Endothelial cell of umbilical vein (primary cell): ENCODE results near the gene APMAP. TPM values are rescaled to one million over a fixed set of nuclear protein-coding genes. Genes with fewer than 3 reads are reported as not detected.

ENCODE experiments used
- BruUV-seq: library from RNA; stranded (reverse); fragments of 400-500 nt; replicated peaks from 2 replicates; lab custom pipeline; 2021; lab: Mats Ljungman, UMichigan
- CTCF ChIA-PET: fragments of 300-600, 350-600 bp; sonication (Branson Sonifier 250); formaldehyde crosslinking; loops from one replicate; lab custom pipeline; 2021; ENCODE audit warnings: antibody characterized with exemption, inconsistent platforms; lab: Charles Lee
- POLR2A ChIA-PET: fragments of 300-600, 350-600 bp; sonication (Branson Sonifier 250); formaldehyde crosslinking; loops from one replicate; lab custom pipeline; 2021; ENCODE audit warnings: antibody characterized with exemption, inconsistent platforms; lab: Charles Lee
- DNase-seq: peaks from one replicate; pipeline ENCODE4 v3.0.0-alpha.2; 2011; ENCODE audit warnings: low read depth, low spot score
- FAIRE-seq: peaks from 2 replicates; lab custom pipeline; 2011; peaks lifted over from hg19 to GRCh38; lab: Jason Lieb, UNC
- H2AFZ ChIP-seq: 2 replicates; pipeline ENCODE4 v1.6.0; 2012; ENCODE audit warnings: low read depth, low read length, control low read depth, inconsistent platforms
- H3K27ac ChIP-seq: 2 replicates; pipeline ENCODE4 v1.5.1; 2011; ENCODE audit warnings: low read depth, mild to moderate bottlenecking, control low read depth, low read length, moderate library complexity; ENCODE audit not compliant: insufficient read depth
- H3K27me3 ChIP-seq, 2 experiments: 2 replicates each; pipeline versions ENCODE4 v1.6.0 to v1.6.1; 2011; ENCODE audit warnings: low read length in 2 of 2, mixed read lengths in 1 of 2; ENCODE audit not compliant: control insufficient read depth in 2 of 2, insufficient read depth in 2 of 2
- H3K36me3 ChIP-seq, 2 experiments: 2 replicates in 1 of 2; 3 replicates in 1 of 2; pipeline ENCODE4 v1.5.1; 2011; ENCODE audit warnings: low read length in 2 of 2, mild to moderate bottlenecking in 1 of 2, moderate library complexity in 1 of 2; ENCODE audit not compliant: control insufficient read depth in 2 of 2, insufficient read depth in 2 of 2; ENCODE audit errors: extremely low read depth in 1 of 2
- H3K4me1 ChIP-seq: 3 replicates; pipeline ENCODE4 v1.5.1; 2011; ENCODE audit warnings: mild to moderate bottlenecking, low read length; ENCODE audit not compliant: control insufficient read depth, insufficient read depth; ENCODE audit errors: extremely low read depth
- H3K4me2 ChIP-seq: 2 replicates; pipeline ENCODE4 v1.6.1; 2011; ENCODE audit warnings: low read length, control low read depth, mixed read lengths; ENCODE audit not compliant: insufficient read depth
- H3K4me3 ChIP-seq, 3 experiments: fragments of 200-600 bp in 1 of 3; sonication (generic), shearing (Covaris generic) in 1 of 3; replicated peaks in 1 of 3; 2 replicates each; pipeline ENCODE4 v1.5.1; 2011 to 2016; ENCODE audit warnings: control low read depth in 3 of 3, low read length in 3 of 3, mild to moderate bottlenecking in 2 of 3, inconsistent platforms in 1 of 3, low read depth in 1 of 3, moderate library complexity in 1 of 3; ENCODE audit not compliant: insufficient read depth in 1 of 3
- H3K79me2 ChIP-seq: 2 replicates; pipeline ENCODE4 v1.6.0; 2012; ENCODE audit warnings: low read length, inconsistent platforms; ENCODE audit not compliant: control insufficient read depth, insufficient read depth
- H3K9ac ChIP-seq: replicated peaks from 2 replicates; pipeline ENCODE3; 2011; ENCODE audit warnings: low read length, control low read depth; ENCODE audit not compliant: insufficient read depth; ENCODE audit errors: extremely low read depth
- H3K9me1 ChIP-seq: replicated peaks from 3 replicates; pipeline ENCODE4 v1.6.0; 2011; ENCODE audit warnings: mild to moderate bottlenecking, low read length; ENCODE audit not compliant: control insufficient read depth, insufficient read depth; ENCODE audit errors: extremely low read depth
- H3K9me3 ChIP-seq: replicated peaks from 2 replicates; pipeline ENCODE4 v1.5.1; 2012; ENCODE audit warnings: low read length, inconsistent platforms; ENCODE audit not compliant: control insufficient read depth, insufficient read depth
- H4K20me1 ChIP-seq: replicated peaks from 2 replicates; pipeline ENCODE3; 2011; ENCODE audit warnings: mild to moderate bottlenecking, low read length; ENCODE audit not compliant: control insufficient read depth, insufficient read depth; ENCODE audit errors: extremely low read depth
- EZH2 ChIP-seq: IDR thresholded peaks from 2 replicates; pipeline ENCODE4 v1.6.1; 2012; ENCODE audit warnings: borderline replicate concordance, low read depth, mild to moderate bottlenecking, moderate library complexity, low read length, inconsistent platforms; ENCODE audit not compliant: severe bottlenecking
- FOS ChIP-seq: IDR thresholded peaks from 2 replicates; pipeline ENCODE4 v1.6.1; 2011; ENCODE audit warnings: mild to moderate bottlenecking, low read length, moderate library complexity, borderline replicate concordance; ENCODE audit not compliant: insufficient read depth
- GATA2 ChIP-seq: IDR thresholded peaks from 2 replicates; pipeline ENCODE4 v1.7.0; 2011; ENCODE audit warnings: low read depth, mild to moderate bottlenecking, moderate library complexity, mixed read lengths, low read length; ENCODE audit not compliant: insufficient read length, insufficient read depth
- JUN ChIP-seq: IDR thresholded peaks from 2 replicates; pipeline ENCODE4 v1.6.1; 2011; ENCODE audit warnings: borderline replicate concordance, low read depth; ENCODE audit not compliant: insufficient read length, insufficient read depth
- MAX ChIP-seq: IDR thresholded peaks from 2 replicates; pipeline ENCODE4 v1.6.1; 2011; ENCODE audit not compliant: insufficient read depth, insufficient read length
- MYC ChIP-seq: IDR thresholded peaks from one replicate; pipeline ENCODE4 v1.6.1; 2011; ENCODE audit warnings: mild to moderate bottlenecking, low read depth, low read length
- POLR2A ChIP-seq: IDR thresholded peaks from 2 replicates; pipeline ENCODE4 v1.6.1; 2012; ENCODE audit warnings: low read depth, mild to moderate bottlenecking, control low read depth, low read length
- POLR2AphosphoS5 ChIP-seq: IDR thresholded peaks from 2 replicates; pipeline ENCODE4 v1.6.1; 2012; ENCODE audit warnings: low read depth, mild to moderate bottlenecking, control low read depth, low read length, moderate library complexity; ENCODE audit not compliant: insufficient read depth
- dilution Hi-C: fragments of 300-500 bp; cut with MboI; formaldehyde crosslinking; loops from one replicate; pipeline ENCODE4 v1.15.0; 2019; ENCODE audit warnings: low sequenced_read_pairs; ENCODE audit not compliant: extremely low pct_ligation_motif_present
- intact Hi-C: fragments of 100-400 bp; cut with micrococcal nuclease; formaldehyde crosslinking; loops from one replicate; pipeline ENCODE4 v1.10.0; 2022
- polyA plus RNA-seq, 4 experiments: library from polyadenylated mRNA; depleted of rRNA in 3 of 4; stranded (reverse) in 3 of 4; unstranded in 1 of 4; fragments of >200 nt; gene quantifications; 2 replicates each; pipeline versions ENCODE4 v1.2.1 to v1.2.3, GENCODE V29; 2011 to 2012; ENCODE audit warnings: missing spikeins in 1 of 4
- total RNA-seq: library from RNA; stranded (reverse); gene quantifications from 2 replicates; pipeline ENCODE4 v1.2.3, GENCODE V29; 2021
- TF ChIP-seq, protein P1 (sequence below), 2 donors: IDR thresholded peaks; 1 replicate in 1 of 2; 2 replicates in 1 of 2; pipeline ENCODE4 v1.5.1; 2011; ENCODE audit warnings: low read length in 2 of 2, mild to moderate bottlenecking in 2 of 2, moderate library complexity in 2 of 2, control low read depth in 1 of 2, inconsistent platforms in 1 of 2, low read depth in 1 of 2; ENCODE audit not compliant: insufficient read depth in 1 of 2; ENCODE audit errors: extremely low read depth in 1 of 2

Gene APMAP
- total and polyA plus RNA-seq, 2 donors (not counting 3 experiments of a cell fraction or from before 2014, with no cell fraction given) = 80.7 to 110 TPM

GRCh38 chr20:25030007-25030648 is 37.6 kb upstream of the APMAP start:
- Histone ChIP-seq H3K27me3 (no peaks in the 10 kb centered on the region), H3K79me2 (no peaks in the 10 kb centered on the region), H4K20me1 (no peaks in the 10 kb centered on the region), H3K27ac (no peak overlapping the region), H3K9ac (no peak overlapping the region), H3K4me2 (no peak overlapping the region), H3K9me3 (no peaks in the 10 kb centered on the region), H3K4me1 (no peaks in the 10 kb centered on the region), H3K9me1 (no peaks in the 10 kb centered on the region), H2AFZ (no peak overlapping the region), H3K4me3 (no peak overlapping the region), H3K36me3 (no peaks in the 10 kb centered on the region)
- ChIA-PET POLR2A (no interaction called here), CTCF (no interaction called here)
- no peak for DNase-seq
- intact Hi-C loops (no loop called here), dilution Hi-C loops (no loop called here)
- TF ChIP-seq MYC = no peak
- no peak for TF ChIP-seq GATA2
- no peak for TF ChIP-seq MAX
- no peak for TF ChIP-seq POLR2AphosphoS5
- TF ChIP-seq EZH2 = no peak
- TF ChIP-seq, protein P1, sequence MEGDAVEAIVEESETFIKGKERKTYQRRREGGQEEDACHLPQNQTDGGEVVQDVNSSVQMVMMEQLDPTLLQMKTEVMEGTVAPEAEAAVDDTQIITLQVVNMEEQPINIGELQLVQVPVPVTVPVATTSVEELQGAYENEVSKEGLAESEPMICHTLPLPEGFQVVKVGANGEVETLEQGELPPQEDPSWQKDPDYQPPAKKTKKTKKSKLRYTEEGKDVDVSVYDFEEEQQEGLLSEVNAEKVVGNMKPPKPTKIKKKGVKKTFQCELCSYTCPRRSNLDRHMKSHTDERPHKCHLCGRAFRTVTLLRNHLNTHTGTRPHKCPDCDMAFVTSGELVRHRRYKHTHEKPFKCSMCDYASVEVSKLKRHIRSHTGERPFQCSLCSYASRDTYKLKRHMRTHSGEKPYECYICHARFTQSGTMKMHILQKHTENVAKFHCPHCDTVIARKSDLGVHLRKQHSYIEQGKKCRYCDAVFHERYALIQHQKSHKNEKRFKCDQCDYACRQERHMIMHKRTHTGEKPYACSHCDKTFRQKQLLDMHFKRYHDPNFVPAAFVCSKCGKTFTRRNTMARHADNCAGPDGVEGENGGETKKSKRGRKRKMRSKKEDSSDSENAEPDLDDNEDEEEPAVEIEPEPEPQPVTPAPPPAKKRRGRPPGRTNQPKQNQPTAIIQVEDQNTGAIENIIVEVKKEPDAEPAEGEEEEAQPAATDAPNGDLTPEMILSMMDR (IDR thresholded peaks at IDR 0.05; ENCODE audit: extremely low read depth in 1 of 2, insufficient read depth in 1 of 2, low read depth in 1 of 2, low read length in 2 of 2) = no peak
- TF ChIP-seq JUN = no peak
- TF ChIP-seq FOS = no peak
- TF ChIP-seq POLR2A = no peak
- no peak for FAIRE-seq
- BruUV-seq = no TSS peak
